Psoas muscle (tissue), 8 donors: ENCODE results near the gene NKX6-1. TPM values are rescaled to one million over a fixed set of nuclear protein-coding genes. Genes with fewer than 3 reads are reported as not detected.
A peak's percentile ranks its signal among the peaks of the same experiment; 100 is the strongest.

ENCODE experiments used
- ATAC-seq, 4 donors: fragments of 200-7000 bp; cut with Tn5 transposase; one replicate each; pipeline ENCODE4 v1.9.1; 2020; ENCODE audit warnings: moderate library complexity in 3 of 4, mild to moderate bottlenecking in 2 of 4
- DNase-seq, 2 donors: peaks; one replicate each; pipeline ENCODE4 v3.0.0-alpha.2; 2020
- H3K27ac ChIP-seq: fragments of 200-600 bp; one replicate; pipeline ENCODE4 v1.8.0; 2022
- H3K27me3 ChIP-seq, 3 donors: fragments of 200-600 bp in 1 of 3; one replicate each; pipeline versions ENCODE4 v1.6.1 to v1.8.0; 2013 to 2022; ENCODE audit warnings: low read length in 2 of 3, mild to moderate bottlenecking in 2 of 3, moderate library complexity in 1 of 3; ENCODE audit not compliant: insufficient read depth in 3 of 3
- H3K36me3 ChIP-seq, 2 donors: fragments of 200-600 bp in 1 of 2; one replicate each; pipeline versions ENCODE4 v1.6.1 to v1.8.0; 2013 to 2022; ENCODE audit warnings: low read depth in 1 of 2, mild to moderate bottlenecking in 1 of 2, moderate library complexity in 1 of 2; ENCODE audit not compliant: insufficient read depth in 1 of 2
- H3K4me1 ChIP-seq: fragments of 200-600 bp; one replicate; pipeline ENCODE4 v1.8.0; 2022
- H3K4me3 ChIP-seq: fragments of 200-600 bp; one replicate; pipeline ENCODE4 v1.8.0; 2022; ENCODE audit warnings: mild to moderate bottlenecking
- H3K9me3 ChIP-seq: fragments of 200-600 bp; one replicate; pipeline ENCODE4 v1.8.0; 2022
- WGBS, 3 donors: extraction: QIAGEN DNeasy Blood & Tissue Kit; methylation state at CpG; one replicate each; pipeline versions ENCODE4 v1.1.6 to v1.1.7; 2013; 5-methylcytosine and 5-hydroxymethylcytosine counted together
- intact Hi-C, 2 donors: fragments of 100-400 bp; cut with DNase I; formaldehyde crosslinking; loops; one replicate each; pipeline versions ENCODE4 v1.11.0 to v1.14.2; 2022
- polyA plus RNA-seq, 3 donors: library from polyadenylated mRNA; stranded (reverse); fragments of 200-250 nt; gene quantifications; one replicate each; pipeline ENCODE4 v1.2.3, GENCODE V29; 2013
- total RNA-seq, 4 donors: library from RNA; stranded (reverse); fragmentation: NEBNext Ultra II Directional in 2 of 4; extraction: Animal tissue kit (Norgen Biotek cat#: 25700) in 2 of 4; gene quantifications; one replicate each; pipeline versions ENCODE4 v1.2.1 to v1.2.4, GENCODE V29; 2021 to 2023
- TF ChIP-seq, protein P1 (sequence below): fragments of 200-600 bp; IDR thresholded peaks from one replicate; pipeline ENCODE4 v1.8.0; 2022; ENCODE audit warnings: antibody characterized with exemption
- donor health status: healthy with polysubstance abuse.
- donor health status: DM: no; HTN: no; CAD: no; lungs with moderate emphysema.
- donor health status: Bipolar disorder and iron deficiency.
- donor health status: healthy.
- donor health status: DM: yes; HTN: yes; CAD: no.
- donor health status: DM: no; HTN: no; CAD: no.
- donor health status: DM: no; HTN: no; CAD: no.
- donor health status: DM: yes; HTN: yes; CAD: no.

NKX6-1 gene
- total and polyA plus RNA-seq, 7 donors, result 0.28 to 0.58 TPM; not detected in 5

DNA sequence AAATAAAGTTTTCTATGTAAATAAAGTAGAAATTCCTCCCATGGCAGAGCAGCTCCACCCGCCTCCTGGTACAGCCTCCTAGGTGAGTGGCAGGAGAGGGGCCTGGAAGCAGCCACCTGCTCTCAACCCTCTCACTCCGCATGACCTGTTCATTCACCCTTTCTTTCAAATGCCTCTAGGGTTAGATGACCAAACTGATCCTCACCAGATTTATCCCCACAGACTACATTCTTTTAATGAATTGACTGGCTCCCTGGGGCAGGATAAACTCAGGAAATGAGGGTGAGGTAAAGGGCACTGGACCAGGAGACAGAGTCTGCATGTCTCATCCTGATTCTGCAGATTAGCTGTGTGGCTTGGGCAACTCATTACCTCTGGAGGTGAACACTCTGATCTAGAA lies 32.6 kb upstream of the NKX6-1 start:
- H3K27me3 ChIP-seq, result no peaks in the 10 kb centered on the region
- H3K27ac ChIP-seq, result no peak overlapping the region
- ATAC-seq, result no peak
- DNase-seq, result no peak
- H3K4me1 ChIP-seq, result no peaks in the 10 kb centered on the region
- H3K4me3 ChIP-seq, result no peak overlapping the region
- H3K9me3 ChIP-seq, result peaks cover 7% of the 10 kb centered on the region
- intact Hi-C loops, result no loop called here
- H3K36me3 ChIP-seq, result no peaks in the 10 kb centered on the region
- TF ChIP-seq, protein P1, sequence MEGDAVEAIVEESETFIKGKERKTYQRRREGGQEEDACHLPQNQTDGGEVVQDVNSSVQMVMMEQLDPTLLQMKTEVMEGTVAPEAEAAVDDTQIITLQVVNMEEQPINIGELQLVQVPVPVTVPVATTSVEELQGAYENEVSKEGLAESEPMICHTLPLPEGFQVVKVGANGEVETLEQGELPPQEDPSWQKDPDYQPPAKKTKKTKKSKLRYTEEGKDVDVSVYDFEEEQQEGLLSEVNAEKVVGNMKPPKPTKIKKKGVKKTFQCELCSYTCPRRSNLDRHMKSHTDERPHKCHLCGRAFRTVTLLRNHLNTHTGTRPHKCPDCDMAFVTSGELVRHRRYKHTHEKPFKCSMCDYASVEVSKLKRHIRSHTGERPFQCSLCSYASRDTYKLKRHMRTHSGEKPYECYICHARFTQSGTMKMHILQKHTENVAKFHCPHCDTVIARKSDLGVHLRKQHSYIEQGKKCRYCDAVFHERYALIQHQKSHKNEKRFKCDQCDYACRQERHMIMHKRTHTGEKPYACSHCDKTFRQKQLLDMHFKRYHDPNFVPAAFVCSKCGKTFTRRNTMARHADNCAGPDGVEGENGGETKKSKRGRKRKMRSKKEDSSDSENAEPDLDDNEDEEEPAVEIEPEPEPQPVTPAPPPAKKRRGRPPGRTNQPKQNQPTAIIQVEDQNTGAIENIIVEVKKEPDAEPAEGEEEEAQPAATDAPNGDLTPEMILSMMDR, result no peak
- 57 to 92% (median 66%) methylated on average over 2 of the region's 2 CpGs for WGBS, 3 donors

DNA sequence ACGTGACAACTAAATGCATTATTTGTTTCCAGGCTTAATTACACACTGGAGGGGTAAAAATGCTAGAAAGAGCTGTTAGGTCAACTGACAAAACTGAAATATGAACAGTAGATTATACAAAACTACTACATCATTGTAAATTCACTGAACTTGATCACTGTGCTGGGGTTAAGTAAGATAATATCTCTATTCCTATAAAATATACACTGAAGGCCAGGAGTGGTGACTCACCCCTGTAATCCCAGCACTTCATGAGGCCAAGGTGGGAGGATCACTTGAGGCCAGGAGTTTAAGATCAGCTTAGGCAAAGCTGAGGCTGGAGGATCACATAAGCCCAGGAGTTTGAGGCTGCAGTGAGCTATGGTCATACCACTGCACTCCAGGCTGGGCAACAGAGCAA lies 31.8 kb upstream of the NKX6-1 start:
- Histone ChIP-seq H3K36me3 (no peaks in the 10 kb centered on the region), H3K27ac (no peak overlapping the region), H3K4me3 (no peak overlapping the region), H3K9me3 (peaks cover 7% of the 10 kb centered on the region), H3K4me1 (no peaks in the 10 kb centered on the region), H3K27me3 (no peaks in the 10 kb centered on the region)
- ATAC-seq, result no peak
- intact Hi-C loops, result no loop called here
- 47 to 52% (median 50%) methylated on average over 1 of the region's 1 CpG for WGBS, 3 donors
- DNase-seq, result no peak
- TF ChIP-seq, protein P1, result no peak

GRCh38 chr4:84530454-84530853 lies 31.4 kb upstream of the NKX6-1 start:
- no peak overlapping the region for H3K27ac ChIP-seq
- TF ChIP-seq, protein P1, result no peak
- ATAC-seq (no peak), DNase-seq (no peak)
- H3K4me1 ChIP-seq, result no peaks in the 10 kb centered on the region
- intact Hi-C loops, result no loop called here
- 34 to 50% (median 42%) methylated on average over 1 of the region's 1 CpG for WGBS, 3 donors
- H3K36me3 ChIP-seq, result no peaks in the 10 kb centered on the region
- H3K27me3 ChIP-seq, result peaks cover 0 to 3% (median 0%) of the 10 kb centered on the region in 3 donors
- peaks cover 7% of the 10 kb centered on the region for H3K9me3 ChIP-seq
- no peak overlapping the region for H3K4me3 ChIP-seq

GRCh38 chr4:84529169-84529751 lies 30.2 kb upstream of the NKX6-1 start:
- ATAC-seq (no peak), DNase-seq (no peak)
- Histone ChIP-seq H3K4me3 (no peak overlapping the region), H3K9me3 (peaks cover 7% of the 10 kb centered on the region), H3K27me3 (peaks cover 0 to 3% (median 0%) of the 10 kb centered on the region in 3 donors), H3K27ac (no peak overlapping the region), H3K36me3 (no peaks in the 10 kb centered on the region), H3K4me1 (no peaks in the 10 kb centered on the region)
- TF ChIP-seq, protein P1, result peak; percentile 53
- WGBS, 3 donors, result 94 to 96% (median 95%) methylated on average over 2 of the region's 2 CpGs
- intact Hi-C loops, result no loop called here

- Histone ChIP-seq H3K4me1 (no peaks in the 10 kb centered on the region), H3K36me3 (no peaks in the 10 kb centered on the region), H3K27me3 (peaks cover 0 to 3% (median 2%) of the 10 kb centered on the region in 3 donors), H3K27ac (no peak overlapping the region), H3K4me3 (no peak overlapping the region), H3K9me3 (no peaks in the 10 kb centered on the region)
- intact Hi-C loops, result no loop called here
- ATAC-seq, result no peak
- DNase-seq, result no peak
- TF ChIP-seq, protein P1, result no peak
Measured at GRCh38 chr4:84527391-84527790, 28.3 kb upstream of the NKX6-1 start.
